Activated T-cell treated with anti-CD3 and anti-CD28 coated beads for 1 hour (primary cell): Measurements from ENCODE around the gene COL21A1.
"Not testable (repeated sequence)": the region's sequence is repeated elsewhere in the genome, so short reads cannot be mapped to it uniquely, and the experiment has no call there.

ENCODE experiments used
- DNase-seq: peaks from one replicate; pipeline ENCODE4 v3.0.0-alpha.2; 2020; ENCODE audit warnings: low read depth

COL21A1 gene

GRCh38 chr6:56047931-56048540 is 199.3 kb downstream of the COL21A1 start:
- DNase-seq: no peak

GRCh38 chr6:56046576-56046975 is 200.8 kb downstream of the COL21A1 start:
- DNase-seq: no peak

GRCh38 chr6:56043761-56044160 is 203.6 kb downstream of the COL21A1 start:
- no peak for DNase-seq

GRCh38 chr6:56043076-56043475 is 204.3 kb downstream of the COL21A1 start:
- no peak for DNase-seq

- no peak for DNase-seq
Observed at GRCh38 chr6:56041591-56041990, 205.8 kb downstream of the COL21A1 start.

- DNase-seq: no peak
Observed at GRCh38 chr6:56040889-56041301, 206.5 kb downstream of the COL21A1 start.

GRCh38 chr6:56040223-56040622 is 207.2 kb downstream of the COL21A1 start:
- DNase-seq: no peak

GRCh38 chr6:56038764-56039163 is 208.6 kb downstream of the COL21A1 start:
- no peak for DNase-seq

- no peak for DNase-seq
Observed at GRCh38 chr6:56037601-56038000, 209.8 kb downstream of the COL21A1 start.

- no peak for DNase-seq
Observed at GRCh38 chr6:56036916-56037600, 210.3 kb downstream of the COL21A1 start.

- DNase-seq: no peak
Observed at GRCh38 chr6:56033401-56033800, 214.0 kb downstream of the COL21A1 start.

GRCh38 chr6:56032715-56033260 is 214.6 kb downstream of the COL21A1 start:
- no peak for DNase-seq

- DNase-seq: no peak
Observed at GRCh38 chr6:56027865-56028264, 219.5 kb downstream of the COL21A1 start.

GRCh38 chr6:56026455-56027180 is 220.8 kb downstream of the COL21A1 start:
- DNase-seq: no peak

- no peak for DNase-seq
Observed at GRCh38 chr6:56025795-56026194, 221.6 kb downstream of the COL21A1 start.

GRCh38 chr6:56024931-56025330 is 222.4 kb downstream of the COL21A1 start:
- no peak for DNase-seq

- no peak for DNase-seq
Observed at GRCh38 chr6:56023829-56024228, 223.6 kb downstream of the COL21A1 start.

- no peak for DNase-seq
Observed at GRCh38 chr6:56022678-56023077, 224.7 kb downstream of the COL21A1 start.

- no peak for DNase-seq
Observed at GRCh38 chr6:56021943-56022342, 225.4 kb downstream of the COL21A1 start.

GRCh38 chr6:56019973-56020372 is 227.4 kb downstream of the COL21A1 start:
- no peak for DNase-seq

GRCh38 chr6:56017198-56017597 is 230.2 kb downstream of the COL21A1 start:
- DNase-seq: no peak

GRCh38 chr6:56014039-56014438 is 233.3 kb downstream of the COL21A1 start:
- not testable (repeated sequence) for DNase-seq

GRCh38 chr6:56009636-56010035 is 237.7 kb downstream of the COL21A1 start:
- DNase-seq: no peak
